Gastrocnemius medialis (tissue), 4 donors: ENCODE data around the gene RILPL2.

Experiments
- POLR2A ChIP-seq, 2 donors: fragments of 450-650 bp; IDR thresholded peaks; one replicate each; pipeline ENCODE4 v1.6.1; 2017; ENCODE audit warnings: antibody characterized with exemption in 2 of 2, mild to moderate bottlenecking in 2 of 2, moderate library complexity in 2 of 2
- TF ChIP-seq, protein P1 (sequence below), 5 experiments: fragments of 450-650 bp in 3 of 5; fragments of 200-600 bp in 2 of 5; sonication (generic) in 2 of 5; IDR thresholded peaks in 4 of 5; conservative IDR thresholded peaks in 1 of 5; 1 replicate in 4 of 5; 2 replicates in 1 of 5; pipeline ENCODE4 v1.5.1; 2016 to 2019; ENCODE audit warnings: antibody characterized with exemption in 5 of 5, mild to moderate bottlenecking in 3 of 5, moderate library complexity in 3 of 5

DNA sequence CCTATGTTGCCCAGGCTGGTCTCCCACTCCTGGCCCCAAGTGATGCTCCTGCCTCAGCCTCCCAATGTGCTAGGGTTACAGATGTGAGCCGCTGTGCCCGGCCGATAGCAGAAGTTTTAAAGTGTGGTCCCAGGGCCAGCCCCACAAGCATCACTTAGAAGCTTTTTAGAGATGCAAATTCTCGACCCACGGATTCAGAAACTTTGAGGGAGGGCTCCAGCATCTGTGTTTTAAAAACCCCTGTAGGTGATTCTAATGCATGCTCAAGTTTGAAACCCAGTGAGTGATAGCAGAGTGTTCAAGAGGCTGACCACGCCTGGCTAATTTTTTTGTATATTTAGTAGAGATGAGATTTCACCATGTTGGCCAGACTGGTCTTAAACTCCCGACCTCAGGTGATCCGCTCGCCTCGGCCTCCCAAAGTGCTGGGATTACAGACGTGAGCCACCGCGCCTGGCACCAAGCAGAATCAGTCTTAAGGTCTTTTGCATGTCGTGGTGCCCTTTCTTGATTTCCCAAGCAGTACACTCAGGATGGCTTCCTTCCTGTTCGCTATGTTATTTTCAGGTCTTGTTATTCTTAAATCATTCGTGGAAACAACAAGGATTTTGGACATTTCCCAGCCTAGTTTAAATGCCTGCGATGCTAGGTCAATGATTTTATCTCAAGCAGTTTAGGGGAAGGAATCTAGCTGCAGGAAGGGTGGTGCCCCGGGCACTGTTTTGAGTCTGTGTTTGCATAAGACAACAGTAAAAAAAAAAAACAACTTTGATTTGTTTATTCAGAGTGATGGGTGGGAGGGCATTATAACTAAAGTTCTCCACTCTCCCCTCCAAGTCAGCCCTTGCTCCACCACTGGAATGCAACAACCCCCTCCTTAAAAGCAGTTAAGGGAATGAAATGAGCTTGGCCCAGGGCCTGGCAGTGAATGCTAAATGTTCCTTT is 9.2 kb upstream of the RILPL2 start:
- TF ChIP-seq, protein P1, sequence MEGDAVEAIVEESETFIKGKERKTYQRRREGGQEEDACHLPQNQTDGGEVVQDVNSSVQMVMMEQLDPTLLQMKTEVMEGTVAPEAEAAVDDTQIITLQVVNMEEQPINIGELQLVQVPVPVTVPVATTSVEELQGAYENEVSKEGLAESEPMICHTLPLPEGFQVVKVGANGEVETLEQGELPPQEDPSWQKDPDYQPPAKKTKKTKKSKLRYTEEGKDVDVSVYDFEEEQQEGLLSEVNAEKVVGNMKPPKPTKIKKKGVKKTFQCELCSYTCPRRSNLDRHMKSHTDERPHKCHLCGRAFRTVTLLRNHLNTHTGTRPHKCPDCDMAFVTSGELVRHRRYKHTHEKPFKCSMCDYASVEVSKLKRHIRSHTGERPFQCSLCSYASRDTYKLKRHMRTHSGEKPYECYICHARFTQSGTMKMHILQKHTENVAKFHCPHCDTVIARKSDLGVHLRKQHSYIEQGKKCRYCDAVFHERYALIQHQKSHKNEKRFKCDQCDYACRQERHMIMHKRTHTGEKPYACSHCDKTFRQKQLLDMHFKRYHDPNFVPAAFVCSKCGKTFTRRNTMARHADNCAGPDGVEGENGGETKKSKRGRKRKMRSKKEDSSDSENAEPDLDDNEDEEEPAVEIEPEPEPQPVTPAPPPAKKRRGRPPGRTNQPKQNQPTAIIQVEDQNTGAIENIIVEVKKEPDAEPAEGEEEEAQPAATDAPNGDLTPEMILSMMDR (IDR thresholded peaks at IDR 0.05 in 4 of 5, conservative IDR thresholded peaks at IDR 0.05 in 1 of 5) = no peak
- no peak for TF ChIP-seq POLR2A (IDR thresholded peaks at IDR 0.05)
